ENCODE measurements around the gene SULT6B1.
A peak's percentile ranks its signal among the peaks of the same experiment; 100 is the strongest.
"Not testable (repeated sequence)": the region's sequence is repeated elsewhere in the genome, so short reads cannot be mapped to it uniquely, and the experiment has no call there.

The SULT6B1 gene

GRCh38 chr2:37195862-37196319 lies 7.4 kb upstream of the SULT6B1 start:
- not testable (repeated sequence) for DNase-seq

DNA sequence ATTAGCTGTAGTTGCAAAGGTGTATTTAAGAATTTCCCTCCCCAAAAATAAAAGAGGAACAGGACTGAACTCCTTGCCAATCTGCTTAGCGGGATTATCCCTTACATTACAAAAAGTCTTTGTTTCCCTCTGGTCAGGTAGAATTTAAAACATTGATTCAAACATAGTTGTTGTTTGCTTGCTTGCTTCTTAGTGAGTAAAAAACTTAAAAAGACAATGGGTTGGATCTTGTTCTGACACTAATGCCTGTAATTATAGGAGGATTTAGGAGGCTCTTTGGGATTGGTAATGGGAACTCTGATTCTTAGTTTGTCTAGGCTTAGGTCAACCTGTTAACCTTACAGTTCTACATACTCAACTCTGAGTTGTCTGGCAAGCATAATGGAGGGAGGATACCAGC lies 4.1 kb upstream of the SULT6B1 start:
- DNase-seq = no peak

- no peak for DNase-seq
Measured at GRCh38 chr2:37191747-37192146, 3.3 kb upstream of the SULT6B1 start.

- DNase-seq = no peak
Measured at GRCh38 chr2:37191253-37191652, 2.8 kb upstream of the SULT6B1 start.

- no peak for DNase-seq
Measured at GRCh38 chr2:37190290-37190689, 1.8 kb upstream of the SULT6B1 start.

- DNase-seq = no peak
Measured at GRCh38 chr2:37189452-37190153, 1.1 kb upstream of the SULT6B1 start.

- DNase-seq = no peak
Measured at GRCh38 chr2:37181726-37182684, 6.5 kb downstream of the SULT6B1 start.

DNA sequence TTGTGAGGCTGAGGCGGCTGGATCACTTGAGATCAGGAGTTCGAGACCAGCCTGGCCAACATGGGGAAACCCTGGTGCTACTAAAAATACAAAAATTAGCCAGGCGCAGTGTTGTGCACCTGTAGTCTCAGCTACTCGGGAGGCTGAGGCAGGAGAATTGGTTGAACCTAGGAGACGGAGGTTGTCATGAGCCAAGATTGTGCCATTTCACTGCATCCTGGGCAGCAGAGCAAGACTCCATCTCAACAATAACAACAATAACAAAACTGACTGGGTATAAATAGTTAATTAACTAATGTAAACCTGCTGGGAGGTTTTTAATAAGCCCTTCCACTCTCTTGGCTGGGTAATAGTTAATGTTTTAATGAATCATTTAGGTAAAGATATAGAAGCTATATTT lies 7.8 kb downstream of the SULT6B1 start:
- no peak for DNase-seq

DNA sequence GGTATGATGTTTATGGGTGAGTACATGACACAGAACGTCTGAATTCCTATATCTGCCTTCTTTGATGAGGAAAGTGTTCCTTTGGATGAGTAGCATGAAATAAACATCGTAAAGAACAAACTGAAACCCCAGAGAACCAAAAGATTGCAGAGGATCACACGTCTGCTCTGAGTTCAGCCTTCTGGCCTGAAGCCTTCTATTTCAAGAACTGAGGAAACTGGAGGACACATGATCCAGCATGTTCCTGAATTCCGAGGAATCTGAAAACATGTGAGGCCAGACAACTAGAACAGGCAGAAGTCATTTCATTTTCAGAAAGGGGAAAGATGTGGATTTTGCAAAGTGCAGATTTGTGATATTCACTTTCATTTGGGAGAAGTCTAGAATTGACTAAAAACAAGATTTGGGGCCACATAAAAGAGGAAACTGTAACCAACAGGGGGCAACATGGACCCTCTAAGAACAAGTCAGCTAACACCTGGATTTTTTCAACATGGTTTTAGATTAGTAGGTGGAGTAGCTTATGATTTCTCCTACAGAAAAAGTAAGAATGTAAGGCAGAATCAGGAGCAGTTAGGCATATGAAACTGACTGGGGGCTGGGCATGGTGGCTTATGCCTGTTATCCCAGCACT lies 8.3 kb downstream of the SULT6B1 start:
- DNase-seq = no peak

GRCh38 chr2:37173741-37174140 lies 14.7 kb downstream of the SULT6B1 start:
- no peak for DNase-seq

DNA sequence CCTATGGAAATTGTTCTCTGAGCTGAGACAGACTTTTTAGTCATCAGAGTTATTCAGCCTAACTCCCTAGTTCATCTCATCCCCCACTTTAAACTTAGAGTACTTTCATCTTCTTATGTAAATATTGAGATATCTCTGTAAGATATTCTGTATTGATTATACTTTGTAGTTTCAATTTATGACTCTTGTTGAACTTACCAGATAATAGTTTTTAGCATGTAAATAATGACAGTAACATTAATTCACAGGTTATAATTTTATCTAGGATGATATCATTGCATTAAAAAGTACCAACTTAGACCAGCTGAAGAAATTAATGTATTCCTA lies 16.9 kb downstream of the SULT6B1 start:
- no peak for DNase-seq

GRCh38 chr2:37168217-37168981 lies 20.1 kb downstream of the SULT6B1 start:
- DNase-seq = no peak

GRCh38 chr2:37167636-37168180 lies 20.8 kb downstream of the SULT6B1 start:
- no peak for DNase-seq

DNA sequence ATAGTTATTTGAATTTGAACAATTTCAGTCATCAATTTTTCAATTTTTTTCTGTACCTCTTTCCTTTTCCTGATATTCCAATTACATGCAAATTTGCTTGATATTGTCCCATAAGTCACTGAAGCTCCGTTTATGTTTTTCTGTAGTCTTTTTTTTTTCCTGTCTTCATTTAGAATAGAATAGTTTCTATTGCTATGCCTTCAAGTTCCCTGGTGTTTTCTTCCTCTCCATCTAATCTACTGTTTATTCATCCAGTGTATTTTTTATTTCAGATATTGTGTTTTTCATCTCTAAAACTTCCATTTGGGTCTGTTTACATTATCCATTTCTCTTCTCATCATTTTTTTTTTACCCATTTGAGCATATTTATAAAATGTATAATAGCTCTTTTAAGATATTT lies 23.7 kb downstream of the SULT6B1 start:
- no peak for DNase-seq

DNA sequence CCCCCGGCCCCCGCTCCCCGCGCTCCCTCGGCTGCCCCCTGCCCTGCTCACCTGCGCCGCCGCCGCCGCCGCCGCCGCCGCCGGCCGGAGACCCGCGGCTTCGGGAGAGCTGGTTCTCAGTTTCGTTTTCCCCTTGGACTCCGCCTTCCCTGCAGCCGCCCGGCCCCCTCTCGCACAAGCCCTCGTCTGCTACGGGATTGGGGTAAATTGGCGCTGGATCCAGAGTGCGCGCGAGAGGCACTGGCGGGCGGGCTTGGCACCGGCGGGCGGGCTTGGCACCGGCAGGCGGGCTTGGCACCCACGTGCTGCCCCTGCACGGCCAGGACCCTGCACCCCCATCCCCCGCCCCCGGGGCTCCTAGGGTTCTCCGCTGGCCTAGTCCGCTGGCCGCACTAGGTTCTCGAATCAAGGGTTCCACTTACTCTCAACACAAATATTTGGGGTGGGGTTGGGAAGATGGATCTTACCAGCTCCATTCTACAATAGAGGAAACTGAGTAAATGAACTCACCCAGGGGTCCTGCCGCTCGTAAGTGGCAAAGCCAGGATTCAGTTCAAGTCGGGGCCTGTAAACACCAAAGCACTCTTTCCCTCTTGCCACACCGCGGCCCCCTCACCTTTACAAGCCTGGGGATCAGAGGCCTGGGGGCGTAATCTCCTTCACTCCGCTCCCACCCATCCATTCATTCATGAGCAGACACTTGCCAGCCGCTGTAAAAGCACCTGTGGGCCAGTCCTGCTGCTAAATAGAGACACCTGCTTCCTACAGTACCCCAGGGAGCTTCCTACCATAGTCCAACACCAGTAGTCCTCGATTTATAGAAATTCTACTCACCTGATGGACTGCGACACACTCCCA lies 31.4 kb downstream of the SULT6B1 start, which contains the start of gene EIF2AK2:
Gene EIF2AK2 (minus strand): TSS at position 124 of the 858 bp plus-strand sequence. CDS start 9,174 bp downstream, outside the sequence.
- peak; percentile 92 for DNase-seq

GRCh38 chr2:37156071-37156856 lies 32.2 kb downstream of the SULT6B1 start:
- DNase-seq = peak; percentile 48

DNA sequence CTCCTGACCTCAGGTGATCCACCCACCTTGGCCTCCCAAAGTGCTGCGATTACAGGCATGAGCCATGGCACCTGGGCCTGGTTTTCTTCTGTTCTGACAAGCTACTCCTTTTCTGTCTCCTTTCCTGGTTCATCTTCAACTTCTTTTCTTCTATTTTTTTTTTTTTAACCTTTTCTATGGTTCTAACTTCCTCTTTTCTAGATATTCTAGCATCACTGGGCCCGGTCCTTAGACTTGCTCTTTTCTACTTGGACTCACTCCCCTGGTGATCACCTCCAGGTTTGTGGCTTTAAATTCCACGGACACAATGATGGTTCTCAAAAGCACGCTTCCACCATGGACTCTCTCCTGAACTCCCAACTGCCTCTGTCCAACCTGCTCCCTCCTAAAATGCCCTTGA lies 33.7 kb downstream of the SULT6B1 start:
- DNase-seq = no peak

- DNase-seq = no peak
Measured at GRCh38 chr2:37153224-37153623, 35.2 kb downstream of the SULT6B1 start.

DNA sequence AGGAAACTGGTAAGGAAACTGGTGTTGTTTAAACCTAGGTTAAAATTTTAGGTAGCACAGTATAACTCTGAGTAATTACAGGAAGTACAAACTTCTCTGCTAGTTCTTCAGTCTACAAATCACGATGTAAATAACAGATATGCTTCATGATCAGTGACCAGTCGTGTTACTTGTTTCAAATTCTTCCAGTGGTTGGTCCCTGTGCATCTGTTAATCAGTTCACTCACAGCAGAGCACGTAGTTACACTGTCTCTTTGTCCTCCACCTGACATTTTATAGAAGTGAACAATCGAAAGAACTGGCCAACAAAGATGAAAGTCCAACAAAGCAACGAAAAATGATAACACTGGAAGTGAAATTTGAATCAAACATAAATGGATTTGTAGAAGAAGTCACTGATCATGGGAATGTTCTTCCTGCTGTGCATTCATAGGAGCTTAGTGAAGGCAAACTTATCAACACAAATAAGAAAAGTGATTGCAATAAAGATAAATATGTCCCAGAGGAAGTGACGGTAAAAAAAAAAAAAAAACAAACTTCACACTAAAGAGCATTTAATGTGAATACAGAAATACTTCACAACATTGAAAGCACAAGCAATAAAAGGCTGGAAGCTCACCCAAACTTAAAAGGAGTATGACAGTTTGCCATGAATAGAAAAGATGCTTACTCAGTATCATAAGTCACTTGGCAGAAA lies 38.7 kb downstream of the SULT6B1 start:
- DNase-seq = no peak

DNA sequence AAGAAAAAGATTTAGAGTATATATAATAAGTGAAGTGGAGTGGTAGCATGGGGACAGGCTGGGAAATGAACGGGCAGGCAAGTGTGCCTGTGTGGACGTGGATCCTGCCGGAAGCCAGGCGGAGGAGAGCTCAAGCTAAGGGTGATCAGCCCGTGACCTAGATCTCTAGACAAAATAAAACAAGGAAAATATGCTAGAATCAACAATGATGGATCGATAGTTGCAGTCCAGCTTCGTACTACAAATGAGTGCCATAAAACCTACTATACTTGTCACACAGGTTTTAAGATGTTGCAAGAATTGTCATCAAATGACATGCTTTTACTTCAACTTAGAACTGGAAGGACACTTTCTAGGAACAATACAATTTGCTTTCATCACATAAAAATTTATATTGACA lies 40.1 kb downstream of the SULT6B1 start:
- DNase-seq = no peak

Data from 8988T (cell line).